HepG2 (cell line): ENCODE data around the gene INO80B. TPM values are rescaled to one million over a fixed set of nuclear protein-coding genes. Genes with fewer than 3 reads are reported as not detected.

Experiments used
- ASH2L ChIP-seq: fragments of 300-600, 200-600 bp; sonication (generic); IDR thresholded peaks from 2 replicates; pipeline ENCODE4 v1.7.0; 2017; ENCODE audit warnings: low read depth, mild to moderate bottlenecking, moderate library complexity, mixed read lengths, low read length; ENCODE audit not compliant: insufficient read length
- CBFB ChIP-seq: sonication (generic); formaldehyde crosslinking; IDR thresholded peaks from 2 replicates; pipeline ENCODE4 v1.4.0; 2020; ENCODE audit warnings: missing genetic modification reagents
- HNRNPK ChIP-seq: fragments of 200-400 bp; formaldehyde crosslinking; IDR thresholded peaks from 2 replicates; pipeline ENCODE4 v1.6.1; 2018; ENCODE audit warnings: low read length, low read depth, moderate library complexity, mild to moderate bottlenecking; ENCODE audit not compliant: poor library complexity, severe bottlenecking
- KLF12 ChIP-seq: sonication (generic); formaldehyde crosslinking; IDR thresholded peaks from 2 replicates; pipeline ENCODE4 v1.4.0; 2020; ENCODE audit warnings: missing genetic modification reagents, borderline replicate concordance
- KLF16 ChIP-seq, 2 experiments: sonication (generic) in 1 of 2; formaldehyde crosslinking in 1 of 2; IDR thresholded peaks; 2 replicates each; pipeline versions ENCODE4 v1.6.1 to v1.8.0; 2016 to 2023; ENCODE audit warnings: missing genetic modification reagents in 2 of 2, missing compliant biosample characterization in 1 of 2
- MEF2D ChIP-seq: sonication (generic); formaldehyde crosslinking; IDR thresholded peaks from 2 replicates; pipeline ENCODE4 v1.5.1; 2020; ENCODE audit warnings: mild to moderate bottlenecking, missing genetic modification reagents
- PTBP1 ChIP-seq: fragments of 200-400 bp; formaldehyde crosslinking; IDR thresholded peaks from 2 replicates; pipeline ENCODE4 v1.6.1; 2018; ENCODE audit warnings: low read length, low read depth; ENCODE audit not compliant: poor library complexity, severe bottlenecking
- RXRB ChIP-seq: IDR thresholded peaks from 2 replicates; pipeline ENCODE4 v1.6.1; 2016; ENCODE audit warnings: borderline replicate concordance, missing genetic modification reagents, missing compliant biosample characterization
- SIN3A ChIP-seq: IDR thresholded peaks from 2 replicates; pipeline ENCODE4 v1.6.1; 2011; ENCODE audit warnings: low read depth, mild to moderate bottlenecking, control low read depth, low read length, borderline replicate concordance
- SP2 ChIP-seq: sonication (generic); formaldehyde crosslinking; IDR thresholded peaks from 2 replicates; pipeline ENCODE4 v1.5.1; 2020; ENCODE audit warnings: mild to moderate bottlenecking, missing genetic modification reagents
- ZNF468 ChIP-seq: sonication (generic); formaldehyde crosslinking; IDR thresholded peaks from 2 replicates; pipeline ENCODE4 v1.8.0; 2022; ENCODE audit warnings: mild to moderate bottlenecking, moderate library complexity, missing genetic modification reagents
- ZNF773 ChIP-seq: sonication (generic); formaldehyde crosslinking; IDR thresholded peaks from 2 replicates; pipeline ENCODE4 v1.4.0; 2020; ENCODE audit warnings: missing genetic modification reagents, borderline replicate concordance
- polyA plus RNA-seq, 8 experiments: library from polyadenylated mRNA; depleted of rRNA in 3 of 8; stranded (reverse) in 7 of 8; unstranded in 1 of 8; fragments of >200 nt; fragmentation: Illumina TruSeq in 4 of 8; extraction: Trizol in 4 of 8; gene quantifications; 2 replicates each; pipeline versions ENCODE4 v1.2.1 to v1.2.3, GENCODE V29; 2011 to 2016; ENCODE audit warnings: low read depth in 4 of 8, missing spikeins in 1 of 8, mixed read lengths in 1 of 8; ENCODE audit not compliant: insufficient read depth in 1 of 8
- total RNA-seq, 5 experiments: library from RNA; depleted of rRNA; stranded (reverse); fragments of >200 nt; fragmentation: Illumina TruSeq; extraction: Trizol; gene quantifications; 2 replicates each; pipeline ENCODE4 v1.2.3, GENCODE V29; 2016; ENCODE audit warnings: low read depth in 1 of 5
- TF ChIP-seq, protein P1 (sequence below): sonication (generic); formaldehyde crosslinking; IDR thresholded peaks from 2 replicates; pipeline ENCODE4 v1.5.0; 2020; ENCODE audit warnings: mild to moderate bottlenecking, missing genetic modification reagents
- TF ChIP-seq, protein P2 (sequence below): sonication (generic); formaldehyde crosslinking; IDR thresholded peaks from 2 replicates; pipeline ENCODE4 v1.8.1; 2023; ENCODE audit warnings: mild to moderate bottlenecking, missing genetic modification reagents, borderline replicate concordance
- TF ChIP-seq, protein P3 (sequence below): sonication (generic); formaldehyde crosslinking; IDR thresholded peaks from 2 replicates; pipeline ENCODE4 v1.4.0; 2020; ENCODE audit warnings: missing genetic modification reagents, borderline replicate concordance
- TF ChIP-seq, protein P4 (sequence below): fragments of 450-650 bp; IDR thresholded peaks from 2 replicates; pipeline ENCODE4 v1.6.1; 2017
- TF ChIP-seq, protein P5 (sequence below): IDR thresholded peaks from 2 replicates; pipeline ENCODE4 v1.6.1; 2016; ENCODE audit warnings: mild to moderate bottlenecking
- TF ChIP-seq, protein P6 (sequence below): sonication (generic); formaldehyde crosslinking; IDR thresholded peaks from 2 replicates; pipeline ENCODE4 v1.8.1; 2023; ENCODE audit warnings: mild to moderate bottlenecking, inconsistent platforms, moderate library complexity, missing genetic modification reagents, borderline replicate concordance

INO80B gene
- total and polyA plus RNA-seq, 2 of the 13 experiments (the other 11 are each of a cell fraction or from before 2014, with no cell fraction given): 6.2 to 14.5 TPM

DNA sequence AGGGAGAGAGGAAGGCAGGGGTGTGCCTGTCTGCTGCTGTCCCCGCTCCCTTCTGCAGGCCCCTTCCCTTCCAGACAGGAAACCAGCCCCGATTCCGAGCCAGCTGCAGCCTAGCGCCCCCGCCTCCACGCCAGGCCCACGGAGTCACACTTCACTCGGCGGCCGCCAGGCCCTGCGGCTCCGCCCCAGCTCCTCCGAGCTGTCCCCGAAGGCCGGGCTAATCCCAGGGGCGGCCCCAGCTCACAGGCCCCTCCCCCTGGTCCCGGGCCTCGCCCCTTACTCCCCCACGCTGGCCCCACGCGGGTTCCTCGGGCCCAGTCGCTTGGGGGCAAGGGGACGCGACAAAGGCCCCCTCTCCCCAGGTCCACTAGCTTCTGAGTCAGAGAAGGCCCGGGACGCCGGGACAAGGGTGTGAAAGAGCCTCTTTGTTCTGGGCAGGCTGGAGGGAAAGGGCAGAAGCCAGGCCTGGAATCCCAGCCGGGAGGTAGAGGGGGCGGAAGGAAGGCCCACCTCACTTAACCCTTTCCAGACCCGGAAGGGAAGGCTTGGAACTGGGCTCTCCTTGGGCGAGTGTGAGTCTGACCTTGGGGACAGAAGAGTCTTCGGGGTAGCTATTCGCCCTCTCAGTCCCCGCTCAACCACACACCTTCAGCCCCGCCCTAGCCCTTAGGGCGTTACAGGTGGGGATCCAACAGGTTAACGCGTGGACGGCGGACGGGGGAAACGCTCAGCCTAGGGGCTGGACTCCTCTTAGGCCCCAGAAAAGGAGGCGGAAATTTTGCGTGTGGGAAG is 14.3 kb upstream of the INO80B start (continued):
- TF ChIP-seq, protein P1, sequence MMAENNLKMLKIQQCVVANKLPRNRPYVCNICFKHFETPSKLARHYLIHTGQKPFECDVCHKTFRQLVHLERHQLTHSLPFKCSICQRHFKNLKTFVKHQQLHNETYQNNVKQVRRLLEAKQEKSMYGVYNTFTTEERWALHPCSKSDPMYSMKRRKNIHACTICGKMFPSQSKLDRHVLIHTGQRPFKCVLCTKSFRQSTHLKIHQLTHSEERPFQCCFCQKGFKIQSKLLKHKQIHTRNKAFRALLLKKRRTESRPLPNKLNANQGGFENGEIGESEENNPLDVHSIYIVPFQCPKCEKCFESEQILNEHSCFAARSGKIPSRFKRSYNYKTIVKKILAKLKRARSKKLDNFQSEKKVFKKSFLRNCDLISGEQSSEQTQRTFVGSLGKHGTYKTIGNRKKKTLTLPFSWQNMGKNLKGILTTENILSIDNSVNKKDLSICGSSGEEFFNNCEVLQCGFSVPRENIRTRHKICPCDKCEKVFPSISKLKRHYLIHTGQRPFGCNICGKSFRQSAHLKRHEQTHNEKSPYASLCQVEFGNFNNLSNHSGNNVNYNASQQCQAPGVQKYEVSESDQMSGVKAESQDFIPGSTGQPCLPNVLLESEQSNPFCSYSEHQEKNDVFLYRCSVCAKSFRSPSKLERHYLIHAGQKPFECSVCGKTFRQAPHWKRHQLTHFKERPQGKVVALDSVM (CRISPR knock-in tag): peak; percentile 73
- TF ChIP-seq CBFB (CRISPR knock-in tag): no peak; the same call in none of the 2 replicates
- TF ChIP-seq, protein P2, sequence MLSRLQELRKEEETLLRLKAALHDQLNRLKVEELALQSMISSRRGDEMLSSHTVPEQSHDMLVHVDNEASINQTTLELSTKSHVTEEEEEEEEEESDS (CRISPR knock-in tag): no peak
- TF ChIP-seq, protein P3, sequence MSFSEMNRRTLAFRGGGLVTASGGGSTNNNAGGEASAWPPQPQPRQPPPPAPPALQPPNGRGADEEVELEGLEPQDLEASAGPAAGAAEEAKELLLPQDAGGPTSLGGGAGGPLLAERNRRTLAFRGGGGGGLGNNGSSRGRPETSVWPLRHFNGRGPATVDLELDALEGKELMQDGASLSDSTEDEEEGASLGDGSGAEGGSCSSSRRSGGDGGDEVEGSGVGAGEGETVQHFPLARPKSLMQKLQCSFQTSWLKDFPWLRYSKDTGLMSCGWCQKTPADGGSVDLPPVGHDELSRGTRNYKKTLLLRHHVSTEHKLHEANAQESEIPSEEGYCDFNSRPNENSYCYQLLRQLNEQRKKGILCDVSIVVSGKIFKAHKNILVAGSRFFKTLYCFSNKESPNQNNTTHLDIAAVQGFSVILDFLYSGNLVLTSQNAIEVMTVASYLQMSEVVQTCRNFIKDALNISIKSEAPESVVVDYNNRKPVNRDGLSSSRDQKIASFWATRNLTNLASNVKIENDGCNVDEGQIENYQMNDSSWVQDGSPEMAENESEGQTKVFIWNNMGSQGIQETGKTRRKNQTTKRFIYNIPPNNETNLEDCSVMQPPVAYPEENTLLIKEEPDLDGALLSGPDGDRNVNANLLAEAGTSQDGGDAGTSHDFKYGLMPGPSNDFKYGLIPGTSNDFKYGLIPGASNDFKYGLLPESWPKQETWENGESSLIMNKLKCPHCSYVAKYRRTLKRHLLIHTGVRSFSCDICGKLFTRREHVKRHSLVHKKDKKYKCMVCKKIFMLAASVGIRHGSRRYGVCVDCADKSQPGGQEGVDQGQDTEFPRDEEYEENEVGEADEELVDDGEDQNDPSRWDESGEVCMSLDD: peak; percentile 77
- TF ChIP-seq KLF16 (CRISPR knock-in tag; IDR thresholded peaks at IDR 0.05): peak in 1 of 2 experiments; percentile 93; a peak in 2 of 4 replicates
- peak; percentile 10; the same call in 1 of the 2 replicates for TF ChIP-seq SIN3A
- peak; percentile 77 for TF ChIP-seq RXRB (CRISPR knock-in tag)
- TF ChIP-seq, protein P4, sequence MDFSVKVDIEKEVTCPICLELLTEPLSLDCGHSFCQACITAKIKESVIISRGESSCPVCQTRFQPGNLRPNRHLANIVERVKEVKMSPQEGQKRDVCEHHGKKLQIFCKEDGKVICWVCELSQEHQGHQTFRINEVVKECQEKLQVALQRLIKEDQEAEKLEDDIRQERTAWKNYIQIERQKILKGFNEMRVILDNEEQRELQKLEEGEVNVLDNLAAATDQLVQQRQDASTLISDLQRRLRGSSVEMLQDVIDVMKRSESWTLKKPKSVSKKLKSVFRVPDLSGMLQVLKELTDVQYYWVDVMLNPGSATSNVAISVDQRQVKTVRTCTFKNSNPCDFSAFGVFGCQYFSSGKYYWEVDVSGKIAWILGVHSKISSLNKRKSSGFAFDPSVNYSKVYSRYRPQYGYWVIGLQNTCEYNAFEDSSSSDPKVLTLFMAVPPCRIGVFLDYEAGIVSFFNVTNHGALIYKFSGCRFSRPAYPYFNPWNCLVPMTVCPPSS: no peak
- peak; percentile 68 for TF ChIP-seq MEF2D (CRISPR knock-in tag)
- TF ChIP-seq KLF12: peak; percentile 87
- TF ChIP-seq ZNF468 (CRISPR knock-in tag): no peak
- TF ChIP-seq ASH2L: peak; percentile 61
- TF ChIP-seq, protein P5, sequence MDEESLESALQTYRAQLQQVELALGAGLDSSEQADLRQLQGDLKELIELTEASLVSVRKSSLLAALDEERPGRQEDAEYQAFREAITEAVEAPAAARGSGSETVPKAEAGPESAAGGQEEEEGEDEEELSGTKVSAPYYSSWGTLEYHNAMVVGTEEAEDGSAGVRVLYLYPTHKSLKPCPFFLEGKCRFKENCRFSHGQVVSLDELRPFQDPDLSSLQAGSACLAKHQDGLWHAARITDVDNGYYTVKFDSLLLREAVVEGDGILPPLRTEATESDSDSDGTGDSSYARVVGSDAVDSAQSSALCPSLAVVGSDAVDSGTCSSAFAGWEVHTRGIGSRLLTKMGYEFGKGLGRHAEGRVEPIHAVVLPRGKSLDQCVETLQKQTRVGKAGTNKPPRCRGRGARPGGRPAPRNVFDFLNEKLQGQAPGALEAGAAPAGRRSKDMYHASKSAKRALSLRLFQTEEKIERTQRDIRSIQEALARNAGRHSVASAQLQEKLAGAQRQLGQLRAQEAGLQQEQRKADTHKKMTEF (CRISPR knock-in tag): peak; percentile 97
- TF ChIP-seq, protein P6, sequence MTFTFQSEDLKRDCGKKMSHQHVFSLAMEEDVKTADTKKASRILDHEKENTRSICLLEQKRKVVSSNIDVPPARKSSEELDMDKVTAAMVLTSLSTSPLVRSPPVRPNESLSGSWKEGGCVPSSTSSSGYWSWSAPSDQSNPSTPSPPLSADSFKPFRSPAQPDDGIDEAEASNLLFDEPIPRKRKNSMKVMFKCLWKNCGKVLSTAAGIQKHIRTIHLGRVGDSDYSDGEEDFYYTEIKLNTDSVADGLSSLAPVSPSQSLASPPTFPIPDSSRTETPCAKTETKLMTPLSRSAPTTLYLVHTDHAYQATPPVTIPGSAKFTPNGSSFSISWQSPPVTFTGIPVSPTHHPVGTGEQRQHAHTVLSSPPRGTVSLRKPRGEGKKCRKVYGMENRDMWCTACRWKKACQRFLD: peak; percentile 83; the same call in 1 of the 2 replicates
- no peak for TF ChIP-seq SP2 (CRISPR knock-in tag)
- TF ChIP-seq HNRNPK: peak; percentile 91
- no peak; the same call in 1 of the 2 replicates for TF ChIP-seq ZNF773 (CRISPR knock-in tag)
- no peak for TF ChIP-seq PTBP1
